Testis (tissue), 3 donors: ENCODE measurements around the gene ACBD4. TPM values are rescaled to one million over a fixed set of nuclear protein-coding genes. Genes with fewer than 3 reads are reported as not detected.
A peak's percentile ranks its signal among the peaks of the same experiment; 100 is the strongest.

ENCODE experiments used
- DNase-seq: peaks from one replicate; pipeline ENCODE4 v3.0.0-alpha.2; 2019
- H3K27ac ChIP-seq, 2 donors: fragments of 200-600 bp; sonication (generic); one replicate each; pipeline ENCODE4 v1.5.1; 2019
- H3K27me3 ChIP-seq: fragments of 200-600 bp; sonication (generic); one replicate; pipeline ENCODE4 v1.5.1; 2019
- H3K36me3 ChIP-seq: fragments of 200-600 bp; sonication (generic); one replicate; pipeline ENCODE4 v1.5.1; 2017; ENCODE audit warnings: low read depth; ENCODE audit errors: missing control alignments
- H3K4me1 ChIP-seq: fragments of 200-600 bp; sonication (generic); one replicate; pipeline ENCODE4 v1.5.1; 2019
- H3K4me3 ChIP-seq, 2 donors: fragments of 200-600 bp; sonication (generic); one replicate each; pipeline ENCODE4 v1.5.1; 2017 to 2019
- H3K9me3 ChIP-seq: fragments of 200-600 bp; sonication (generic); one replicate; pipeline ENCODE4 v1.5.1; 2017
- CTCF ChIP-seq, 3 experiments: fragments of 450-650 bp in 2 of 3; fragments of 200-600 bp in 1 of 3; sonication (generic) in 1 of 3; IDR thresholded peaks; one replicate each; pipeline ENCODE4 v1.5.1; 2016 to 2019; ENCODE audit warnings: antibody characterized with exemption in 3 of 3, mild to moderate bottlenecking in 2 of 3, moderate library complexity in 1 of 3
- POLR2A ChIP-seq: fragments of 450-650 bp; IDR thresholded peaks from one replicate; pipeline ENCODE4 v1.6.1; 2017; ENCODE audit warnings: antibody characterized with exemption, mild to moderate bottlenecking, moderate library complexity
- WGBS, 2 donors: methylation state at CpG; one replicate each; pipeline ENCODE4 v1.1.5; 2018; 5-methylcytosine and 5-hydroxymethylcytosine counted together
- intact Hi-C: fragments of 100-400 bp; cut with DNase I; formaldehyde crosslinking; loops from one replicate; pipeline ENCODE4 v1.15.1; 2023; ENCODE audit warnings: low total_unique reads
- polyA plus RNA-seq: library from polyadenylated mRNA; stranded (reverse); fragments of 350-450 nt; fragmentation: Illumina TruSeq; extraction: RNeasy Lipid Tissue Mini Kit (QIAGEN cat#74804); gene quantifications from one replicate; pipeline ENCODE4 v1.2.3, GENCODE V29; 2014; ENCODE audit warnings: low read depth, low replicate concordance; ENCODE audit not compliant: insufficient read depth
- total RNA-seq, 2 donors: library from RNA; depleted of rRNA; stranded (reverse); fragments of >200 nt; gene quantifications; one replicate each; pipeline ENCODE4 v1.2.3, GENCODE V29; 2016

Gene ACBD4
- total and polyA plus RNA-seq, 3 donors from 2014 or later, result 7.5 to 9.1 (median 8.3) TPM

- TF ChIP-seq POLR2A (no peak), CTCF (IDR thresholded peaks at IDR 0.05) (no peak)
- intact Hi-C loops, result no loop called here
- Histone ChIP-seq H3K4me1 (peaks cover 26% of the 10 kb centered on the region), H3K27me3 (no peaks in the 10 kb centered on the region), H3K27ac (peak overlapping the region; percentile 40 to 83), H3K4me3 (no peak overlapping the region), H3K36me3 (no peaks in the 10 kb centered on the region), H3K9me3 (no peaks in the 10 kb centered on the region)
- DNase-seq, result peak; percentile 62
- WGBS, 2 donors, result 27 to 60% methylated on average over 8 to 13 of the region's 13 CpGs
Measured at GRCh38 chr17:45093444-45094110, 41.9 kb upstream of the ACBD4 start.

GRCh38 chr17:45096141-45096540, 39.3 kb upstream of the ACBD4 start:
- intact Hi-C loops, result no loop called here
- no peak overlapping the region for H3K4me3 ChIP-seq
- no peaks in the 10 kb centered on the region for H3K9me3 ChIP-seq
- peak; percentile 38 to 44 (median 42) for TF ChIP-seq CTCF (IDR thresholded peaks at IDR 0.05)
- TF ChIP-seq POLR2A, result no peak
- DNase-seq, result no peak
- peaks cover 21% of the 10 kb centered on the region for H3K4me1 ChIP-seq
- H3K36me3 ChIP-seq, result no peaks in the 10 kb centered on the region
- 55 to 61% methylated on average over 3 of the region's 3 CpGs for WGBS, 2 donors
- no peak overlapping the region for H3K27ac ChIP-seq
- no peaks in the 10 kb centered on the region for H3K27me3 ChIP-seq

- DNase-seq, result no peak
- no peaks in the 10 kb centered on the region for H3K27me3 ChIP-seq
- intact Hi-C loops, result no loop called here
- H3K27ac ChIP-seq, result no peak overlapping the region
- no peaks in the 10 kb centered on the region for H3K36me3 ChIP-seq
- H3K4me1 ChIP-seq, result peaks cover 25% of the 10 kb centered on the region
- H3K4me3 ChIP-seq, result no peak overlapping the region
- no peaks in the 10 kb centered on the region for H3K9me3 ChIP-seq
- TF ChIP-seq CTCF (IDR thresholded peaks at IDR 0.05) (no peak), POLR2A (no peak)
- 79 to 91% methylated on average over 4 to 11 of the region's 11 CpGs for WGBS, 2 donors
Measured at GRCh38 chr17:45096926-45097325, 38.6 kb upstream of the ACBD4 start.

- no peak overlapping the region for H3K4me3 ChIP-seq
- H3K9me3 ChIP-seq, result no peaks in the 10 kb centered on the region
- H3K27me3 ChIP-seq, result no peaks in the 10 kb centered on the region
- peaks cover 25% of the 10 kb centered on the region for H3K4me1 ChIP-seq
- DNase-seq, result no peak
- intact Hi-C loops, result no loop called here
- TF ChIP-seq POLR2A (no peak), CTCF (IDR thresholded peaks at IDR 0.05) (no peak)
- WGBS, 2 donors, result 73 to 82% methylated on average over 8 to 13 of the region's 13 CpGs
- peak overlapping the region in 1 of 2 donors; percentile 68 for H3K27ac ChIP-seq
- no peaks in the 10 kb centered on the region for H3K36me3 ChIP-seq
Measured at GRCh38 chr17:45098081-45098868, 37.2 kb upstream of the ACBD4 start.
